Bone marrow (tissue), 2 donors: ENCODE measurements around the gene HOXB6.

Source experiments
- DNase-seq, 2 donors: peaks; one replicate each; lab custom pipeline; 2025; lab: John Stamatoyannopoulos, UW

The HOXB6 gene

GRCh38 chr17:48621410-48622392 lies 16.9 kb upstream of the HOXB6 start:
- DNase-seq, result no peak

GRCh38 chr17:48620461-48621139 lies 15.8 kb upstream of the HOXB6 start:
- DNase-seq, result no peak

- no peak for DNase-seq
These were observed 15.2 kb upstream of the HOXB6 start for GRCh38 chr17:48619826-48620449.

- peak; percentile 44 to 64 for DNase-seq
These were observed 13.6 kb upstream of the HOXB6 start for GRCh38 chr17:48618256-48618896.

GRCh38 chr17:48617471-48618255 lies 12.9 kb upstream of the HOXB6 start:
- DNase-seq, result no peak

- no peak for DNase-seq
These were observed 12.1 kb upstream of the HOXB6 start for GRCh38 chr17:48616717-48617470.

GRCh38 chr17:48615963-48616716 lies 11.4 kb upstream of the HOXB6 start:
- DNase-seq, result no peak

GRCh38 chr17:48615047-48615962 lies 10.5 kb upstream of the HOXB6 start, which contains the start of gene HOXB8:
HOXB8 (minus strand) TSS chr17:48615292; CDS start chr17:48614704, 588 bp downstream.
- DNase-seq, result peak in 1 of 2 donors; percentile 8

GRCh38 chr17:48613862-48614694 lies 9.3 kb upstream of the HOXB6 start:
- DNase-seq, result peak in 1 of 2 donors; percentile 66

GRCh38 chr17:48612854-48613691 lies 8.3 kb upstream of the HOXB6 start:
- DNase-seq, result peak in 1 of 2 donors; percentile 82

GRCh38 chr17:48612456-48612853 lies 7.7 kb upstream of the HOXB6 start:
- no peak for DNase-seq

- peak in 1 of 2 donors; percentile 34 for DNase-seq
These were observed 7.1 kb upstream of the HOXB6 start for GRCh38 chr17:48611681-48612455.

GRCh38 chr17:48611213-48611612 lies 6.4 kb upstream of the HOXB6 start:
- no peak for DNase-seq

- peak in 1 of 2 donors; percentile 70 for DNase-seq
These were observed 5.8 kb upstream of the HOXB6 start, which contains the start of gene HOXB7 for GRCh38 chr17:48610282-48611211. HOXB7 (minus strand) TSS chr17:48611017; CDS start chr17:48610918, 99 bp downstream.
